IgD-negative memory B cell (primary cell): ENCODE results near the gene ATP6V1A. TPM values are rescaled to one million over a fixed set of nuclear protein-coding genes. Genes with fewer than 3 reads are reported as not detected.
A peak's percentile ranks its signal among the peaks of the same experiment; 100 is the strongest.

Experiments
- H3K27ac Mint-ChIP-seq, 3 donors: one replicate each; pipeline ENCODE4 v1.8.0; 2020 to 2022; ENCODE audit warnings: mild to moderate bottlenecking in 3 of 3, mixed read lengths in 3 of 3, moderate library complexity in 1 of 3
- H3K27me3 Mint-ChIP-seq: one replicate; pipeline ENCODE4 v1.8.0; 2021; ENCODE audit warnings: mixed read lengths
- H3K36me3 Mint-ChIP-seq: one replicate; pipeline ENCODE4 v1.8.0; 2020; ENCODE audit warnings: mild to moderate bottlenecking, mixed read lengths
- H3K4me1 Mint-ChIP-seq, 3 donors: one replicate each; pipeline ENCODE4 v1.8.0; 2020 to 2022; ENCODE audit warnings: mixed read lengths in 3 of 3, mild to moderate bottlenecking in 1 of 3
- H3K4me3 Mint-ChIP-seq, 4 donors: one replicate each; pipeline ENCODE4 v1.8.0; 2020 to 2022; ENCODE audit warnings: mild to moderate bottlenecking in 4 of 4, mixed read lengths in 4 of 4, moderate library complexity in 3 of 4
- H3K9me3 Mint-ChIP-seq, 3 donors: one replicate each; pipeline ENCODE4 v1.8.0; 2020 to 2021; ENCODE audit warnings: mixed read lengths in 3 of 3, mild to moderate bottlenecking in 1 of 3
- polyA plus RNA-seq: library from polyadenylated mRNA; unstranded; fragments of 300-500 nt; fragmentation: Illumina TruSeq; gene quantifications from one replicate; pipeline ENCODE4 v1.2.3, GENCODE V29; 2021

ATP6V1A gene
- polyA plus RNA-seq, 1 donor from 2014 or later, result 26.7 TPM

DNA sequence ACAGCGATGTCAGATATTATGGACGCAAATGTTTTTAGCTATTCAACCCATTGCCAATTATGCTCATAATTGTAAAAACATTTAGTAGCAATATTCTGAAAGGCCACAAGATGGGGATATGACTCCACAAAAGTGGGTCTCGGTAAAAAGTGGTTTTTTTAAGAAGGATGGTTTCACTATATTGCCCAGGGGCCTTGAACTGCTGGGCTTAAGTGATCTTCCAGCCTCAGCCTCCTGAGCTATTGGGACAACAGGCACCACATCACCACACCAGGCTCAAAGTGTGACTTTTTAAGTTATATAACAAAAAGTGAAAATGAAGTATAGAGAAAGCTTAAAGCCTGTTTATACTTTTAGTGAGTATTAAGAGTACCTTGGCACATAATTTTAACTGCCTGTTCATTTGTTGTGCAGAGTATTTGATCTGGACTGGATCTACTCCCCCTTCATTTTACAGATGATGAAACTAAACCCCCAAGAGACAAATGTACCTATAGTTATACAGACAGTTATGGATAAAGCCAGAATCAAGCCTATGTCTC lies 10.2 kb upstream of the ATP6V1A start:
- Mint-ChIP-seq H3K4me3 (peak overlapping the region in 2 of 4 donors; percentile 13 to 68), H3K4me1 (peaks cover 45 to 61% (median 52%) of the 10 kb centered on the region in 3 donors), H3K27ac (peak overlapping the region; percentile 74 to 91 (median 88)), H3K27me3 (no peaks in the 10 kb centered on the region), H3K9me3 (no peaks in the 10 kb centered on the region), H3K36me3 (no peaks in the 10 kb centered on the region)

DNA sequence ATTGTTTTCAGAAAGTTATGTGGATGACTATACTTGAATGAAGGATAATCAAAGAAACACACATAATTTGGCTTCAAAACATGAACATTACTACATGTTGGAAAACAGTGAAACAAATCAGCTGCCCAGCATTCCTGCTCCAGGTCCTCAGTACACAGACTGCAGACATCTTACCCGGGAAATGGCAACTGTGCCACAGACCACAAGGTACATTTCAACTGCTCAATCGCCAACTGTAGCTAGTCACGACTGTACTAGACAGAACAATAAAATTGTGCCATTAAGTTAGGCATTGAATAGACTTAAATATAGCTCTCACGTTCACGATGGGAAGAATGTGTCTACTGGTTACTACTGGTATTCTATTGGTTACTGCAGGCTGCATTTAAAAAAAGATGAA lies 5.7 kb upstream of the ATP6V1A start:
- peaks cover 1% of the 10 kb centered on the region for H3K36me3 Mint-ChIP-seq
- H3K4me1 Mint-ChIP-seq, result peaks cover 58 to 63% (median 62%) of the 10 kb centered on the region in 3 donors
- H3K27ac Mint-ChIP-seq, result no peak overlapping the region
- no peaks in the 10 kb centered on the region for H3K9me3 Mint-ChIP-seq
- H3K4me3 Mint-ChIP-seq, result peak overlapping the region in 2 of 4 donors; percentile 3 to 15
- no peaks in the 10 kb centered on the region for H3K27me3 Mint-ChIP-seq

DNA sequence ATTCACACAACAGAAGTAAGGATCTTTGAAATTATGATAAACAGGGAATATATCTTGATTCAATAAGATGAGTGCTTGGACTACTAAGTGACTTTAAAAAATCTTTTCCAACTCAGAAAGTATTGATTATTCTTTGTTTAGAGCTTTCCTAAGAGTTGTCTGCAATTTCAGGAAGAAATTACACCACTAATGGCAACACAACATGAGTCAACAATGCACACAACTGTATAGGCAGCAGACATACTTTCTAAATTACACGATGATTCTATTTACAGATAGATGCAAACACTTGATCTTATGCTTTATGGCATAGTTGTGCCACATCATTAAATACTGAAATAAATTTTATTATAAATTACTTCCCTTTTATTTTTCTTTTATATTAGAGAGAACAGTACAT lies 5.2 kb upstream of the ATP6V1A start:
- H3K4me3 Mint-ChIP-seq, result peak overlapping the region in 1 of 4 donors; percentile 80

DNA sequence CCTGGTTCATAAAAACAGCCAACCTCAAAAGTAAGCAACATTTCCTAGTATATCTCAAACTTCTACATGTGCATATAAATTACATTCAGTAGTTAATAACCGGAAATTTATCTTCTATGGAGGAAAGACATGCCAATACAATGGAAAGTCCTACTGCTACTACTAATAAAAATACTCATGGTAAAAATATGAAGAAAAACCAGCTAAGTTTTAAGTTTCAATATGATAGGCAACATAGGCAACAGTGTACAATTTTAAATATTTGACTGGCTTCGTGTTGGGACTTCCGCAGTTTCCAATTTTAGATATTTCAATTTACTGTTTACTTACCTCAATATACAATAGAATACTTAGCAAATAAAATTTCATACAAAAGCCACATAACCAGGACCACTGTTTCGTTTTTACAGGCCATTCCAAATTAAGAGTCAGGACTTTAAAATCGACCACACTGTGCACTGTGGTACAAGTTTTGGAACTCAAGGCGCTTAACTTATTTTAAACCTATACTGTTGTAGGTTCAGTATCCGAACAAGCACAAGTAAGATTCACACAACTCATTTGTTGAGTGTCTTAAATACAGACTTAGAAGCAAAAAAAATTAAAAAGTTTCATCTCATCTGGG lies 3.7 kb upstream of the ATP6V1A start:
- H3K4me1 Mint-ChIP-seq, result peaks cover 49 to 52% (median 51%) of the 10 kb centered on the region in 3 donors
- H3K36me3 Mint-ChIP-seq, result peaks cover 1% of the 10 kb centered on the region
- no peaks in the 10 kb centered on the region for H3K9me3 Mint-ChIP-seq
- peak overlapping the region in 1 of 3 donors; percentile 90 for H3K27ac Mint-ChIP-seq
- peak overlapping the region; percentile 92 to 100 (median 98) for H3K4me3 Mint-ChIP-seq
- no peaks in the 10 kb centered on the region for H3K27me3 Mint-ChIP-seq

More for the DNA sequence above, 5.2 kb upstream of the ATP6V1A start:
- Mint-ChIP-seq H3K9me3 (no peaks in the 10 kb centered on the region), H3K27ac (peak overlapping the region in 1 of 3 donors; percentile 76), H3K36me3 (peaks cover 1% of the 10 kb centered on the region), H3K27me3 (no peaks in the 10 kb centered on the region), H3K4me1 (peaks cover 54 to 62% (median 58%) of the 10 kb centered on the region in 3 donors)

DNA sequence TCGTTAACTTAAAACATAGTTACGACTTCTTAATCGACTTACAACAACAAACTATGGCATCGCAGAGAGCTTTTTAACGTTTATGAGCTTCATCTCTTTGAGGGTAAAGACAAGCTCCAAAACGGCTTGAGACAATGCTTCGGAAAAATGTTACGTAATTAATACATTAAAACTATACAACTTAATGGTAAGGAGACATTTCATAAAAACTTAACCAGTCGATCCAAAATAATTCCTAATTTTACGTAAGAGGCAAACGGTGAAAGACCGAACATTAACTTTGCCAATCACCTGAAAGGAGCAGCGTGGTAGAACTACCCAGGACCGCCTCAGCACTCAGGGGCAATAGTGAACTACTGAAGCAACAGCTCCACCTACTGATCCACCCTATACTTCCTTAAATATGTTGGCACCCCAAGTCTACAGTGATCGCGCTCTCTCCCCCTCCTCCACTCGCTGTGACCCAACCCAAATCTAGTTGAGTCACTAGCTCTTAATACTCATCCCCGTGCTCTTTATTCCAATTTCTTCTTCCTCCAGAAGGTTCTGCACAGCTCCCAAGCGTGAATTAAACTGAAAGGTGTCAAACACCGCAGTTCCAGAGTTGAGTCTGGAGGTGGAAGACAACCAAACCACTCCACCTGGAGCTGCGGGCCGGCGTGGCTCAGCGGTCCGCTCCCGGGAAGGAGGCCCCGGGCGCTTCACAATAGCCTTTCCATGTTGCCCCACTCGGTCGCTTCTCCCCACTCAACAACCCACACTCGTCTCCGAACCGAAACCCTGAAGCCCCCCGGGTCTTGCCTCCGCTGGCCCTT lies 1.7 kb upstream of the ATP6V1A start:
- Mint-ChIP-seq H3K27ac (peak overlapping the region; percentile 95 to 100 (median 100)), H3K4me1 (peaks cover 43 to 58% (median 58%) of the 10 kb centered on the region in 3 donors), H3K27me3 (no peaks in the 10 kb centered on the region), H3K9me3 (no peaks in the 10 kb centered on the region), H3K4me3 (peak overlapping the region; percentile 92 to 100 (median 98)), H3K36me3 (peaks cover 1% of the 10 kb centered on the region)

DNA sequence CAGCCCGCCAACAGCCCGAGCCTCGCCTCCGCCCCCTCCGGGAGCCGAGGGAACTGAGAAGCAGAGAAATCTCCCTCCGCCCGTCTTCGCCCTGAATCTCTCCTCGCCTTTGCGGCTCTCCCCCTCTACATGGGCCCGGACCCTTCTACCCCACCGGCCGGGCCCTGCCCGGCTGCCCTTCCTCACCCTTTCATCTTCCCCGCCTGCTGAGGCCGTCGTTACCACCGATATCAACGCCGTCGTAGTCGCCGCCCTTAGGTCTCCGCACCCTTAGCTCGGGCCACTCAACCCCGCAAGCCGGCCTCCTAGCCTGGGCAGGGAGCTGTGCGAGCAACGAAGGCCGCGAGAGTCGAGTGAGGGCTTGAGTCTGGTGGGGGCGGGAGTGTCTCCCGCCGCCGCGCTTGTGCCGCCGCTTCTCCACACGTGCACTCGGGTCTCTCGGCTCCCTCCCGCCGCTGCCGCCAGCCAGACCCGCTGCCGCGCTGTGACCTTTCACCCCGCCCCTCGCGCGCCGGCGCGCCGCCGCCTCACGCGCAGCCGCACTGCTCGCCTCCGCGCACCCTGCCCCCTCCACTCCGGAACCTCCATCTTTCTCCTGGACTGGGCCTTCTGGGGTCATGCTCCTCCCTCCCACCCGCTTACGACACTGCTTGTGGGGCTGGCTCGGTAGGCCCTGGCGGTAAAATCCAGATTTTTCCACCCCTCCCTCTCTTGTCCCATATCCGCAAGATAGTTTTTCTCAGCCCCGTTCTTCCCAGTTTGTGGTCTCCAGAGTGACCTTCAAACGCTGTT lies 883 bp upstream of the ATP6V1A start, which contains the start of gene NAA50:
NAA50 (minus strand) TSS at position 494 of the 792 bp plus-strand sequence; CDS start at position 194, 300 bp downstream.
- peak within 1 kb of the TSS; percentile 95 to 100 (median 100) for H3K27ac Mint-ChIP-seq
- H3K4me1 Mint-ChIP-seq, result peaks cover 42 to 55% (median 53%) of the 10 kb centered on the region in 3 donors
- H3K4me3 Mint-ChIP-seq, result peak within 1 kb of the TSS; percentile 92 to 100 (median 98)
- no peaks in the 10 kb centered on the region for H3K9me3 Mint-ChIP-seq
- H3K36me3 Mint-ChIP-seq, result peaks cover 1% of the 10 kb centered on the region
- no peaks in the 10 kb centered on the region for H3K27me3 Mint-ChIP-seq

DNA sequence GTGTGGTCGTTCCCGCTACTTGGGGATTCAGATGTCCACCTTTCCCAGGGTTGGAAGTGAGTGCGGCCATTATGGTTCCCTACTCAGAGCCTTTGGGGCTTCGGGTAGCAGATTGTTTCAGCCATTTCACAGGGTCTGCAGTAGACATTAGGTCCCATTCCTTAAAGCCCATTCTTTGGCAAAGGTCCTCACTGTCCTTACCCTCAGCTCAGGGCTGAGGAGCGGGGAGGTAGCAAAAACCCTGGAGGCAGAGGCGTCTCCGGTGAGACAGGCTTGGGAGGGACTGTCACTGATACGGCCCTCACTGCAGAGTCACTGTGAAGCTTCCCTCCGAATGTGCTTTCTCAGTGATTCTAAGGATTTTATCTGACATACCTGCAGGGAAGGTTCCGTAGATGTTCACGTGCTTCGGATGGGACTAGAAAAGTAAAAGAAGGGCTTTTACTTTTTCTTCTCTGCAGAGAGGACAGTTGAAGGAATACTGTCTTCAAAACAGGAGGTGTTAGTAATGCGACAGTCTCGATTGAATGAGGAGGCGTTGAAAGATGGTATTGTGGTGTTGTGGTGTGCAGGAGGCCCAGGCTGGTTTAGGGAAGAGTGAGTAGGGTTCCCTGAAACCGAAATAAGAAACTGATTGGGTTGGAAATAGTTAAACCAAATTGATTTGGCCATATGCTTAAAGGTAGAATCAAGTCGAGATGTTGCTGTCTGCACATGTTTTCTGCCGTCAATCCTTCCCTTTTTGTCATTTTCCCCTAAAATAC lies 630 bp downstream of the ATP6V1A start:
- H3K4me1 Mint-ChIP-seq, result peaks cover 29 to 45% (median 44%) of the 10 kb centered on the region in 3 donors
- H3K27ac Mint-ChIP-seq, result peak overlapping the region; percentile 95 to 100 (median 100)
- peak overlapping the region; percentile 92 to 100 (median 98) for H3K4me3 Mint-ChIP-seq
- no peaks in the 10 kb centered on the region for H3K9me3 Mint-ChIP-seq
- H3K36me3 Mint-ChIP-seq, result peaks cover 1% of the 10 kb centered on the region
- H3K27me3 Mint-ChIP-seq, result no peaks in the 10 kb centered on the region

DNA sequence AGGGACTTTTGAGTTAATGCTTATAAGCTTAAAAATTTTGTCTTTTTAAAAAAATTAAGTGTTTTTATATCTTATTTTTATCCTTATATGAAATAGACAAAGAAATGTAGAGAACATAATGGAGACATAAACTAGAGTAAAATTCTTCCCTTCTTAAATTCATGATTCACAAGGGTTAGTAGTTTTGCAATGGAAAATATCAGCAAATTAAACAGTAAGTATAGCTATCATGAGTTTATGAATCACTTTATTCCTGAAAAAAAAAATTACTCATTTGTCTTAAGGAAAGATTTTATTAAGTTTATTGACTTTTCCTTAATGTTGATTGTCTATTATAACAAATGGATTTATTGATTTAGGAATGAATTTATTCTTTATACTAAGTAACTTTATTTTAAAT lies 4.3 kb downstream of the ATP6V1A start:
- no peaks in the 10 kb centered on the region for H3K9me3 Mint-ChIP-seq
- H3K4me1 Mint-ChIP-seq, result peaks cover 24 to 37% (median 32%) of the 10 kb centered on the region in 3 donors
- no peaks in the 10 kb centered on the region for H3K36me3 Mint-ChIP-seq
- H3K27ac Mint-ChIP-seq, result no peak overlapping the region
- no peaks in the 10 kb centered on the region for H3K27me3 Mint-ChIP-seq
- H3K4me3 Mint-ChIP-seq, result no peak overlapping the region

DNA sequence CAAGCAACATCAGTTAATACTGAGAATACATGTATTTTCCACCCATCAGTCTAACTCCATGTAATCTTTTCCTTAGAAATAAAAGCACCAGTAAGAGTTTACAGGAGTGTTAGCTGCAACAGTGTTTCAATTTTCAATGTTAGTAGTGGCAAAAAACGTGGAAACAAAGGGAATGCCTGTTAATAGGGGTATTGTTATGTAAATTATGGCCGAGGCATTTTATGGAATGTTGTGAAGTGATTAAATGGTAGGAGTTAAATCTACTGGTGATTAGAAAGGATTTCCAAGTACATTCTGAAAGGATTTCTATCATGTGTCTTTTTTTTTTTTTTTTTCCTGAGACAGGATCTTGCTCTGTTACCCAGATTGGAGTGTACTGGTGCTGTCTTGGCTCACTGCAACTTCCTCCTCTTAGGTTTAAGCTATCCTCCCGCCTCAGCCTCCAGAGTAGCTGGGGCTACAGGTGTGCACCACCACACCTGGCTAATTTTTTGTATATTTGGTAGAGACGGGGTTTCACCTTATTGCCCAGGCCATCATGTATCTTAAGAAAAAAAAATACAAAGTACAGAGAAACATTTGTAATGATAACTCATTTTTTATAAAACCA lies 6.6 kb downstream of the ATP6V1A start:
- Mint-ChIP-seq H3K27me3 (no peaks in the 10 kb centered on the region), H3K9me3 (peaks cover 0 to 4% (median 3%) of the 10 kb centered on the region in 3 donors), H3K4me1 (peaks cover 15 to 29% (median 27%) of the 10 kb centered on the region in 3 donors), H3K27ac (peak overlapping the region in 1 of 3 donors; percentile 57), H3K4me3 (no peak overlapping the region), H3K36me3 (no peaks in the 10 kb centered on the region)

DNA sequence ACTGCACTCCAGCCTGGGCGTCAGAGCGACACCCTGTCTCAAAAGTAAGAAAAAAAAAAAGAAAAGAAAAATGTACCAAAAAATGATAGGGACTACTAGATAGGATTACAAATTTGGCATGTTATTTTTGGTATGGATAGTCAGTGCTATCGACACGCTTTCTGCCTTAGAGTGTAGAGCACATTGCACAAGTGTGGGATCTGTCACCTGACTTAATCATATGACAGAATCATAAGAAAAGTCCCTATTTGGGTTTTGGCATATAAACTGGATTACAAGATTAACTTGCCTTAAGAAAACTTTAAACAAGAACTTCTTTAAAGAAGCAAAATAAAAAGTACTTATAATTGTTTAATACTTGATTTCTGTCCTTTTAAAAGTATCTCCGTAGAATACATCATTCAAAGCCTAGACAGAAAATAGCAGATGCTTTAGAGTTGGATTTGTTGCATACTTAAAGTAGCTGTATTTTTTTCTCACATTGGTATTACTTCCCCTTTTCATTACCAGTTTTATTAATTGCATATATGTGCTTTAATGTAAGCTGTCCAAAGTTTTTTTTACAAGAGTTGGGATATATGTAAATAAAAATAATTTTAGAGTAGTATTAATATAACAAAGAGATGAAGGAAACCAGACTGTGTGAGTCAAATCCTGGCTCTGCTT lies 7.8 kb downstream of the ATP6V1A start:
- Mint-ChIP-seq H3K9me3 (peaks cover 0 to 5% (median 3%) of the 10 kb centered on the region in 3 donors), H3K4me1 (peaks cover 7 to 23% (median 19%) of the 10 kb centered on the region in 3 donors), H3K27me3 (no peaks in the 10 kb centered on the region), H3K36me3 (peaks cover 2% of the 10 kb centered on the region), H3K4me3 (peak overlapping the region in 1 of 4 donors; percentile 18), H3K27ac (peak overlapping the region in 2 of 3 donors; percentile 19 to 56)

DNA sequence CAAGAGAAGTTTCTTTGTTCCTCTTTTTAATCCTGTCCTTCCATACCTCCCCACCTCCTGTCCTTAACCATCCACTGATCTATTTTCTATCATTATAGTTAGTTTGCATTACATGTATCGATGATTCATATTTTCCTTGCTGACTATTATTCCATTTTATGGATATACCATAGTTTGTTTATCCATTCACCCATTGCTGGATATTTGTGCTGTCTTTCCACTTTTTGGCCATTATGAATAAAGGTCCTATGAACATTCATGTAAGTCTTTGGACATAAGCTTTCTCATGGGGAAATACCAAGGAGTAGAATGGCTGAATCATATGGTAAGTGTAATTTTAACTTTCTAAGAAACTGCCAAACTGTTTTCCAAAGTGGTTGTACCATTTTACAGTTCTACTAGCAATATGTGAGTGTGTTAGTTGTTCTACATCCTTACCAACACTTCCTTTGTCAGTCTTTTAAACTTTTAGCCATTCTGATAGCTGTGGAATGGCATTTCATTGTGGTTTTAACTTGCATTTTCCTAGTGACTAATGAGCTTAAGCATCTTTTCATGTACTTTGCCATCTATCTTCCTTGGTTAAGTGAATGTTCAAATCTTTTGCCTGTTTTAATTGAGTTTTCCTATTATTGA lies 11.7 kb downstream of the ATP6V1A start:
- Mint-ChIP-seq H3K4me3 (no peak overlapping the region), H3K27me3 (no peaks in the 10 kb centered on the region), H3K27ac (peak overlapping the region in 1 of 3 donors; percentile 69), H3K36me3 (peaks cover 2% of the 10 kb centered on the region), H3K4me1 (peaks cover 4 to 14% (median 13%) of the 10 kb centered on the region in 3 donors), H3K9me3 (peaks cover 0 to 5% (median 3%) of the 10 kb centered on the region in 3 donors)

DNA sequence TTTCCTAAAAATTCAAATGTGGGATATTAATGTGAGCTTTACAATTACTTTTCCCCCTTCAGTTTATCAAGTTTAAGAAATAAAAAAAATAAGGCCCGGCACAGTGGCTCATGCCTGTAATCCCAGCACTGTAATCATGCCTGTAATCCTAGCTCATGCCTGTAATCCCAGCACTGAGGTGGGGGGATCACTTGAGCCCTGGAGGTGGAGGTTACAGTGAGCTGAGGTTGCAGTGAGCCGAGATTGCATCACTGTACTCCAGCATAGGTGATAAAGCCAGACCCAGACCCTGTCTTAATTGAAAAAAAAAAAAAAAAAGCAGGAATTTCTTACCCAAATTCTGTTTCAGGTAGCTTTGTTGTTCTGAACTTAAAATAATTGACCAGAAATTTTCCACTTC lies 17.9 kb downstream of the ATP6V1A start:
- peaks cover 0 to 7% (median 0%) of the 10 kb centered on the region in 3 donors for H3K4me1 Mint-ChIP-seq
- no peak overlapping the region for H3K27ac Mint-ChIP-seq
- H3K9me3 Mint-ChIP-seq, result no peaks in the 10 kb centered on the region
- H3K36me3 Mint-ChIP-seq, result peaks cover 1% of the 10 kb centered on the region
- H3K27me3 Mint-ChIP-seq, result no peaks in the 10 kb centered on the region
- no peak overlapping the region for H3K4me3 Mint-ChIP-seq

DNA sequence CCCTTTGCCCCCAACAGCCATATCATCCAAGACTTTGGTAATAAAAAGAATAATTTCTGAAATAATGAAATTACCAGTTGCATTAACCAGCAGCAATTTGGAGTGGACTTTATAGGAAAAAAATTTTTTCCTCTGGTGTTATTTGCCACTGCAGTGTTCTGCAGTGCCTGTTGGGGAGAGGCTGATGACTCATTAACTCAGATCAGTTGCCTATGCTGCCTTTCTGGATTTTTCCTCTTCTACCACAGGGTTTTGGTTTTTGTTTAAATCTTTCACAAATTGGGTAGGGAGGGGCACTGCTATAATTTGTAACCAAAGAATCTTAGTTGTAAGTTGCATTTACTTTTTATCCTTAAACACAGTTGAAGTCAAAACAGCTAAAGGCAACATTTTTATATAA lies 22.7 kb downstream of the ATP6V1A start:
- Mint-ChIP-seq H3K4me1 (peaks cover 3 to 15% (median 5%) of the 10 kb centered on the region in 3 donors), H3K36me3 (peaks cover 5% of the 10 kb centered on the region), H3K27ac (no peak overlapping the region), H3K4me3 (no peak overlapping the region), H3K27me3 (no peaks in the 10 kb centered on the region), H3K9me3 (no peaks in the 10 kb centered on the region)
